ENCODE measurements around the gene NAT10. TPM values are rescaled to one million over a fixed set of nuclear protein-coding genes. Genes with fewer than 3 reads are reported as not detected.

NAT10 gene
- total RNA-seq, 1 experiment from 2014 or later, result 96.3 TPM

DNA sequence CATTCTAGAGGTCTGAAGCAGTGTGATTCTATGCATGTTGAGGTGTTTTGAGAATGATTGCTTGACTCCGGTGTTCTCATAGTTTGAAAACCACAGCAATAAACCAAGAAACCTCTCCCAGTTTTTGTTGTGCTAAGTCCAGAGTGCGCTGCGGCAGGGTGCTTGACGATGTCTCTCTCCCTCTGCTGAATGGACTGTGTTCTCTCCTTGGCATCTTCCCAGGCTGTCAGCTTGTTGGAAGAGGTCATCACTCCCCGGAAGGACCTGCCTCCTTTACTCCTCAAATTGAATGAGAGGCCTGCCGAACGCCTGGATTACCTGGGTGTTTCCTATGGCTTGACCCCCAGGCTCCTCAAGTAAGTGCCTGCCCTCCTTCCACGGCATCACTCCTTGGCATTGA, 31.0 kb downstream of the NAT10 start:
- H3K9me3 ChIP-seq, result no peaks in the 10 kb centered on the region
- no peak overlapping the region for H3K4me3 ChIP-seq
- H3K36me3 ChIP-seq, result peaks cover 91% of the 10 kb centered on the region
- H3K27me3 ChIP-seq, result no peaks in the 10 kb centered on the region
- no peak for DNase-seq

DNA sequence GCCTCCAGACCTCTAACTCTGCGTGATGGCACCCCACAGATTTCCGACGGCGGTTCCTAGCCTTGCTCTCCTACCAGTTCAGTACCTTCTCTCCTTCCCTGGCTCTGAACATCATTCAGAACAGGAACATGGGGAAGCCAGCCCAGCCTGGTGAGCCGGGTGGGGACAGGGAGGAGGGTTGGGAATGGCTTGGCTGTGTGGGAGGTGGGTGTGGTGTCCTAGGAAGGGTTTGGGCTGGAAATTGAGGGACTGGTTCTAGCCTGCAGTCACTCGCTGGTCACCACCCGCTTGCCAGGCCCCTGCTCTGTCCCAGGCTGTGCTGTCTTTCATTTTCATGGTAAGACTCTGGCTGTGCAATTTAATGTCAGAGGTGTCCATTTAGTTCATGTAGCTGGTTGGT, 33.9 kb downstream of the NAT10 start:
- Histone ChIP-seq H3K4me3 (no peak overlapping the region), H3K9me3 (no peaks in the 10 kb centered on the region), H3K36me3 (peaks cover 93% of the 10 kb centered on the region), H3K27me3 (no peaks in the 10 kb centered on the region)
- DNase-seq, result no peak

DNA sequence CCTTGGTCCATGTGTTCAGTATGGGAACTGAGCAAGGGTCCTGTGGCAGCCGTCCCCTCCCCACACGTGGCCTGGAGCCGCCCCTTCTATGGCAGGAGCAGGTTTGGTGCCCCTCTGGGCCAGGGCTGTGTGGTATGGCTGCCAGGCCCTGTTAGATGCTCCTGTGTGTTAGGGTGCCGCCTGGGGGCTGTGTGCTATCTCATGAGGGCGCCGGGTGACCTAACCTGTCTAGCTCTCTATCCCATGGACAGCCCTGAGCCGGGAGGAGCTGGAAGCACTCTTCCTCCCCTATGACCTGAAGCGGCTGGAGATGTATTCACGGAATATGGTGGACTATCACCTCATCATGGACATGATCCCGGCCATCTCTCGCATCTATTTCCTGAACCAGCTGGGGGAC, 34.7 kb downstream of the NAT10 start:
- Histone ChIP-seq H3K27me3 (no peaks in the 10 kb centered on the region), H3K36me3 (peaks cover 92% of the 10 kb centered on the region), H3K9me3 (no peaks in the 10 kb centered on the region), H3K4me3 (no peak overlapping the region)
- DNase-seq, result no peak

DNA sequence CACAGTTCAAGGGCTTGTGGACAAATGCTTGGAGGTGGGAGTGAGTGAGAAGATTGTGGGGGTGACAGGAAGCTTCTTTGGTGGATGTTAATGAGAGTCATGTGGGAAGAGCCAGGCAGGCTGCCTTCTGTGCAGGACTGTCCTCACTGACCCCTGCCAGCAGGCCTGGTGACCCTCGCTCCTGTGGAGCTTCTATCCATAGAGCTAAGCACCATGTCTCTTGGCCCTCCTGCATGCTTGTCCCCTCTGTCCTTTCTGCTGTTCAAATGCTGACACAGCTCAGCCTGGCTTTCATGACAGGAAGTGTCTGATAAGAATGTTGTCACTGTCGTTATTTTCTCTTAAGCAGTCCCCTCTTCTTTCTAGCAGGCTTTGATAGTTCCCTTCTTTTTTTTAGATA, 37.6 kb downstream of the NAT10 start:
- Histone ChIP-seq H3K36me3 (peaks cover 94% of the 10 kb centered on the region), H3K27me3 (no peaks in the 10 kb centered on the region), H3K4me3 (no peak overlapping the region), H3K9me3 (no peaks in the 10 kb centered on the region)
- no peak for DNase-seq

DNA sequence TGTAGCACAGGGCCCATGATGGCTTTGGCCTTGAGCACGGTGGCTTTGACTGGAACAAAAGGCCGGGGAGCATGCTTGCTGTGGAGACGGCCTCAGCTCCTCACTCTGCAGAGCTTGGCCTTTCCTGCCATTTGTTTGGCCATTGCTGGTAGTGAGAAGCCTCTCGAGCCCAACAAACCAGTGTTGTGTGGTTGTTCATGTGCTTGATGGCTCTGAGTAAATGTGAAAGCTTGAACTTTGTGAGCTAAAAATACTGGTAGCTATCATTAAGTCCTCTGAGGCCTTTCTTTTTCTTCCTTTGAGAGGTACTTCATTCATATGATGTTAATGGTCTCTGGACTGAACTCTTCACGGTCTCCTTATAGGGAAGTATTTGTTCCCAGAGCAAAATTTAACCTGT, 39.6 kb downstream of the NAT10 start:
- Histone ChIP-seq H3K4me3 (no peak overlapping the region), H3K9me3 (no peaks in the 10 kb centered on the region), H3K36me3 (peaks cover 98% of the 10 kb centered on the region), H3K27me3 (no peaks in the 10 kb centered on the region)
- DNase-seq, result no peak

DNA sequence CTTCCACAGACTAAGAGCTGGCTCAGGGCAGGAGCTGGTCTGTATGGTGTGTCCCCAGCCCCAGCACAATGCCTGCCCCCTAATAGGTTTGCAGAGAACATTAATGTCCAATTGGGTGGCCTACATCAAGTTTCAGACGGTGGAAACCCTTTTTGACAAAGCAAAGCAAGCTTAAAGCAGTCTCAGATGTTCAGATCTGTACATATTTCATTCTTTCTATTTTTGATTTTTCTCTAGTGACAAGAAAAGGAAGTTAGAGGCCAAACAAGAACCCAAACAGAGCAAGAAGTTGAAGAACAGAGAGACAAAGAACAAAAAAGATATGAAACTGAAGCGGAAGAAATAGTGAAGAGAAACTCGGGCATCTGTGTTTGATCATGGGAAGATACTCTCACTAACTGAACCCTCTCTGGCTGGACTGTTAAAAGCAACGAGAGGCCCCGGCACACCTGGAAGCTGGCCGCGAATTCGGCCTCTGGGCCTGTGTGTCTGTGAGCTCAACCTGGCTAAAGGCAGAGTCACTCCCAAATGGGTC, 40.5 kb downstream of the NAT10 start:
- Histone ChIP-seq H3K4me3 (no peak overlapping the region), H3K36me3 (peaks cover 97% of the 10 kb centered on the region)
- no peak for DNase-seq

DNA sequence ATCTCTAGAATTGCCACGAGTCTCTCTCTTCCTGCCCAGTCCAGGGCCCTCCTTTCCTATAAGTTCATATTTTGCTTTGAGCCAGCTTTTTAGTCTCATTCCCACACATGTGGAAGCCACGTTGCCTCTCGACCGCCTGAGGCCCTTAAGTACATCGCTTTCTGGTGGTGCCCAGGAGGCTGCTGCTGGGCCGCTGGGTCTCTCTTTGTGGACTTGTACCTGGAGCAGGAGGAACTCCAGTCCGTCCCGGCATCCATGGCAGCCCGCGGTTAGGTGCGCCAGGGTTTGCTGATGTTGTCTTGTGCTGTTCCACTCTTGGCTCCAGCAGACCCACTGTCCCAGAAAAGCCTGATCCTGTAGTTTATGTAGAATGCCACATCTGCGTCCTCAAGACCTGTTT, 41.0 kb downstream of the NAT10 start:
- DNase-seq, result no peak
- no peaks in the 10 kb centered on the region for H3K27me3 ChIP-seq
- no peak overlapping the region for H3K4me3 ChIP-seq
- H3K36me3 ChIP-seq, result peaks cover 94% of the 10 kb centered on the region
- no peaks in the 10 kb centered on the region for H3K9me3 ChIP-seq

More for the DNA sequence above, 40.5 kb downstream of the NAT10 start:
- H3K27me3 ChIP-seq, result no peaks in the 10 kb centered on the region
- H3K9me3 ChIP-seq, result no peaks in the 10 kb centered on the region

DNA sequence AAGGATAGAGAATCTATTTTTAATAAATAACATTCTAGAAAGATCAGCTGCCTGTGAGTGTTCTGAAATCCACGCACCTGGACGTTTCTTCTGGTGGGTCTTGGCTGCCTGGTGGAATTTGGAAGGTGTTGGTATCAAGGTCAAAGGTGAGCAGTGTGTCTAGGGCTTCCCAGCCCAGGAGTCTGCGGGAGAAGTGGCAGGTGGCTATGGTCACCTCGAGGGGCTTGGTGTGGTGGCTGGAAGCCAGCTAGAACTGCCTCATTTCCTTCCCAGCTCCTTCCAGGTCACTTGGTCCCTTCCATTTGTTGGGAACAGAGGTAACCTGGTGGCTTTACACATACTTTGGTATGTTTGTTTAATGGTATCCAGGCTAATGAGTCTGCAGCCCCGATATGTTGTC, 41.4 kb downstream of the NAT10 start:
- Histone ChIP-seq H3K4me3 (no peak overlapping the region), H3K36me3 (peaks cover 93% of the 10 kb centered on the region), H3K9me3 (no peaks in the 10 kb centered on the region)

DNA sequence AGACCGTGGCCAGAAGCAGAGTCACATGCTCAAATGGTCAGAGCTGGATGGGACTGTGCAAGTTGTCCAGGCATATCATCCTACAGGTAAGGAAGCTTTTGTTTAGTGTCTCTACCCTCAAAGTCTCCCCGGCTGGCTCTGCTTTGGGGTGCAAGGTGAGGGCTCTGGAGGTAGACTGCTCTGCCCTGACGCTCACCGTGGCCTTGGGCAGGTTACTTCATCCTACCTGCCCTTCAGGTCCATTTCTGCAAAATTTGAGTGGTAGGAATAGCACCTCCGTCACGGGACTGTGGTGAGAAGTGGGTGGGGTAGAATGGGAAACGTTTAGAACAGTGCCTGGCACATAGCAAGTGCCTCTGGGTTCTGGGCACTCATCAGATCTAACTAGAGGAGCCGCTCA, 42.2 kb downstream of the NAT10 start:
- no peaks in the 10 kb centered on the region for H3K27me3 ChIP-seq
- DNase-seq, result no peak
- no peak overlapping the region for H3K4me3 ChIP-seq
- H3K36me3 ChIP-seq, result peaks cover 87% of the 10 kb centered on the region
- no peaks in the 10 kb centered on the region for H3K9me3 ChIP-seq

More for the DNA sequence above, 41.4 kb downstream of the NAT10 start:
- no peaks in the 10 kb centered on the region for H3K27me3 ChIP-seq
- DNase-seq, result no peak

DNA sequence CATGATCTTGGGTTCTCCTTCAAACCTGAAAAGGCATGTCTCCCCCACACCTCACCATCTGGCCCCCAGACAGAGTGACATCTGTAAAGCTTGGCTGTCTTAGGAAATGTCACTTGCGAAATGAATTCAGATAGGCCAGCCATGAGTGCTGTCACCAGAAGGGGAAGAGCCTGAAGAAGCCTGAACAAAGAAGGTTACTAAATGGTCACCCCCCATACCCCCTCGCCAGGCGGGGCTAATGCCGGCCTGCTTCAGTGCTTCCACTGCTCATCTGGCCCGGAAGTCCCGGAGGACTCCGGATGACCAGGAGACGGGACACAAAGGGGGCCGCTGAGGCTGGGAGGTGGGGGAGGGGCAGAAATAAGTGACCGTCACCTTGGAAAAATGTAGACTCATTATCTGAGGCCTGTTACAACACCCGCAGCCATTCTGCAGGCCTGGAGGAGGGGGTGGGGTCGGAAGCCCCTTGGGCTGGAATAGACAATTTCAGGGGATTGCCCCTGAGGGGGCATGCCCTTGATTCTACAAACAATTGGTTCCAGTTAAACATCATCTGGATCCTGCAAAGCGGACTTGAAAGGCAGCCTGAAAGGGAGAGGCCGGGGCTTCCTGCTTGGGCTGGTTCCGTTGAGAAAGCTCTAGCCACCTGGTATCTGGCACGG, 43.2 kb downstream of the NAT10 start:
- Histone ChIP-seq H3K36me3 (peaks cover 82% of the 10 kb centered on the region), H3K9me3 (no peaks in the 10 kb centered on the region), H3K4me3 (no peak overlapping the region), H3K27me3 (no peaks in the 10 kb centered on the region)
- DNase-seq, result no peak

DNA sequence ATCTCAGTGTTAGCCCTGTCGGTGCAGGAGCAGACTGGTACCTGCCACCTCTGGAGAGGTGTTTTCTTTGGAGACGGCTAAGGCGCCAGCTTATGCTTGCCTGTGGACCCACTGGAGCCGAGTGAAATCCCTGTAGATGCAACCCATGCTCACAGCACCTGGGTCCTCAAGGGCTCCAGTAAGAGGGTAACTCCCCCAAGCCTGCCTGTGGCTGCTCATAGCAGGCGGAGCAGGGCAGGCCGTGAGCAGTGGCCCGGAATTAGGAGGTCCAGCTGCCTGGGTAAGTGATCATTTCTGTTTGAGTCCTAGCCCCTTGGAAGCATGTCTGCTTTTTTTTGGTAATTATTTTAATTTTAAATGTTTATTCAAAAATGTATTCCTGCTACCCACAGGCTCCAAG, 43.8 kb downstream of the NAT10 start:
- no peaks in the 10 kb centered on the region for H3K27me3 ChIP-seq
- H3K9me3 ChIP-seq, result no peaks in the 10 kb centered on the region
- no peak for DNase-seq
- H3K4me3 ChIP-seq, result no peak overlapping the region
- H3K36me3 ChIP-seq, result peaks cover 75% of the 10 kb centered on the region

DNA sequence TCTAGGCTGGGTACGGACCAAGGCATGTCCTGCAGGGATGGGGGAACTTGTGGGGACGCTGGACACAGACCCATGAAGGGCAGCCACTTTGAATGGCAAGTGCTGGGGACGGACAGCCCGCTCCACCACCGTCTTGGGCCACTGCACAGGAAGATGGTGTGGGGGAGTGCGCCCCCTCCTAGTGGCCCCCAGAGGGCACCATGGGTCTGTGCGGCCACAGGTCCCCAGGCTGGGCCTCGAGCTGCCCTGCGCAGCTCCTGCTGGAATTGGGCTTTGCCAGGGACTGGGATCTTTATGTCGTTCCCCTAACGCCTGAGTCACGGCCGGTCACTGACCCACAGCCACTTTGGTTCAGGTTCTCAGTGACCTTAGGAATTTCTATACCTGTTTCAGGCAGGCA, 44.4 kb downstream of the NAT10 start:
- Histone ChIP-seq H3K36me3 (peaks cover 70% of the 10 kb centered on the region), H3K4me3 (no peak overlapping the region), H3K27me3 (no peaks in the 10 kb centered on the region), H3K9me3 (no peaks in the 10 kb centered on the region)
- DNase-seq, result no peak

DNA sequence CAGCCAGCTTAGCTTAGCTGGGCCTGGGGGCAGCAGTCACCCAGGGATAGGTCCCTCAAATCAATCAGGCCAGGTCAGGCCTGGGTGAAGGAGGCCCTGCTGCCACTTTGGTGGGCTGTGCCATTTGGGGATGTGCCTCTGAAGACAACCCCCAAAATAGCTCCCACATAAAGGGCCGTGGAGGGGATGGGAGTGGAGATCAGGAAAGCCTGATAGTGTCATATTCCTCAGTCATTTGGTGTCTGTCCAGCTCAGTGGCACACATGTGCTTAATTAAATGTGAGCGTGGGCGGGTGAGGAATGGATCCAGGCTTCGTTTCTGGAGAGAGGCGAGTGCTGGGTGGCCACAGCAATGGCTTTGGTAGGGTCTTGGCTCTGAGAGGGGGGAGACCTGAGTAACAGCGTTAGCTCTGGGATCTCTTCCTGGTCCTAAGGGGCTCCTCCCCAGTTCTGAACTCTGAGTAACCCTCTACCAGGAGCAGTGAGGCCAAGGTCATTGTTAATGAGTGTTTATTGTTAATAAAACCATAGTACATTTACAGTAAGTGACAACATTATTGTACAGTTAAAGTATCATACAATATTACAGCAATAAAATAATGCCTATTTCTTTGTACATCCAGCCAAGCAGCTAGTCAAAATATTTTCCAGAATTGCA, 45.2 kb downstream of the NAT10 start:
- no peak overlapping the region for H3K4me3 ChIP-seq
- DNase-seq, result no peak
- no peaks in the 10 kb centered on the region for H3K9me3 ChIP-seq
- no peaks in the 10 kb centered on the region for H3K27me3 ChIP-seq
- H3K36me3 ChIP-seq, result peaks cover 63% of the 10 kb centered on the region

DNA sequence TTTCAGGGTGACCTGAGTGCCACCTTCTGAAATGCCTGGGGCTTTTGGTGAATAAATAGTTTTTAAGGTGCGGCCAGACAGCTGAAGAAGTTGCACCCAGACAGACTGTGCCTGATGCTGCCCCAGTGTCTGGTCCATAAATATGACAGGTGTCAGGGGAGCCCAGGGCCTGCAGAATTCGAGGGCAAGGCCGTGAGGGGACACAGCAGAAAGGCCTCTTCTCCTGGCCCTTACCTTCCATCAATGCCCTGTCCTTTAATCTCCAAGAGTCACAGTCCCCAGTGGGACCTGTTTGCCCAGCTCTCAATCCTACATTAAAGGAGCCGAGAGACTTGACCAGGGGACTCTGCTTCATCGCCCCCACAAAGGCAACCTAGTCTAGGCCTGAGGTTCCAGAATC, 45.7 kb downstream of the NAT10 start:
- H3K4me3 ChIP-seq, result no peak overlapping the region
- H3K27me3 ChIP-seq, result no peaks in the 10 kb centered on the region
- DNase-seq, result no peak
- H3K36me3 ChIP-seq, result peaks cover 60% of the 10 kb centered on the region
- no peaks in the 10 kb centered on the region for H3K9me3 ChIP-seq

DNA sequence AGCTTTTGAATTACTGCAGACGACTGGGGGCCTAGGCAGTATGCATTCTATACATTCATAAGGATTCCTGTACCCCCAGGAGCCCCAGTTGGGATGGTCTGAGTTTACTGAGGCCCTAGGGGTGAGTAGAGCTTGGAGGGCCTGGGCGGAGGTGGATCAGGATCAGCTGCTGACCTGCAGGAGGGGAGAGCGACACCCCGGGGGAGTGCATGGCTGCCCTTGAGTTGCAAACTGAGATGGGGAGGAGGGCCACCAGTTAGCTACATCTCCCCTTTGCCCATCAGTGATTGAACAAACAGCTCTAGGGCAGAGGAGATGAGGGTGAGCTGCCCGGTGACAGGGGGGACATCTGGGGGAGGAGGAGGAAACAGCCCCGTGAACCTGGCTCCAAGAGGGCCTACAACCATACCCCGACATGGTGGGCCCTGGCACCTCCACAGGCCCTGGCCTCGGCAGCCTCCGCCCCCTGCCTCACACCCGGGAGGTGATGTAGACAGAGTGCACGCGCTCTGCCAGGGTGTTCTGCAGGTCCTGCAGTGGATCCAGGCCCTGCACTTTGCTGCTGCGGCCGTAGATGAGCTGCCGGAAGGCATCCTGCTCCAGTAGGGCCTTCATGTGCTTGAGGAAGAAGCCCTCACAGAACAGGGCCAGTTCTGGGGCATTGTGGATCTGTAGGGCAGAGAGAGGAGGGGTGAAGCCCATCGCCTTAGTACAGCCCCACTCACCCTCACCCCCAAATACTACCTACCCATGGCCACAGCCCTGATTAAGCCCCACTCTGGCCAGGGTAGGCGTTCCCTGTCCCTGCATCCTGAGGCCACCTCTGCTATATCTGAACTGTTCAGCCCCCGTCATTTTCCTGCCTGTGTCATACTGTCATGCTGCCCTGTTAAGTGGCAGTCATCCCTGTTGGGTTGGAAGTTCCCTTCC, 46.8 kb downstream of the NAT10 start:
- DNase-seq, result no peak
- H3K4me3 ChIP-seq, result no peak overlapping the region
- H3K9me3 ChIP-seq, result no peaks in the 10 kb centered on the region
- H3K27me3 ChIP-seq, result no peaks in the 10 kb centered on the region
- peaks cover 53% of the 10 kb centered on the region for H3K36me3 ChIP-seq

DNA sequence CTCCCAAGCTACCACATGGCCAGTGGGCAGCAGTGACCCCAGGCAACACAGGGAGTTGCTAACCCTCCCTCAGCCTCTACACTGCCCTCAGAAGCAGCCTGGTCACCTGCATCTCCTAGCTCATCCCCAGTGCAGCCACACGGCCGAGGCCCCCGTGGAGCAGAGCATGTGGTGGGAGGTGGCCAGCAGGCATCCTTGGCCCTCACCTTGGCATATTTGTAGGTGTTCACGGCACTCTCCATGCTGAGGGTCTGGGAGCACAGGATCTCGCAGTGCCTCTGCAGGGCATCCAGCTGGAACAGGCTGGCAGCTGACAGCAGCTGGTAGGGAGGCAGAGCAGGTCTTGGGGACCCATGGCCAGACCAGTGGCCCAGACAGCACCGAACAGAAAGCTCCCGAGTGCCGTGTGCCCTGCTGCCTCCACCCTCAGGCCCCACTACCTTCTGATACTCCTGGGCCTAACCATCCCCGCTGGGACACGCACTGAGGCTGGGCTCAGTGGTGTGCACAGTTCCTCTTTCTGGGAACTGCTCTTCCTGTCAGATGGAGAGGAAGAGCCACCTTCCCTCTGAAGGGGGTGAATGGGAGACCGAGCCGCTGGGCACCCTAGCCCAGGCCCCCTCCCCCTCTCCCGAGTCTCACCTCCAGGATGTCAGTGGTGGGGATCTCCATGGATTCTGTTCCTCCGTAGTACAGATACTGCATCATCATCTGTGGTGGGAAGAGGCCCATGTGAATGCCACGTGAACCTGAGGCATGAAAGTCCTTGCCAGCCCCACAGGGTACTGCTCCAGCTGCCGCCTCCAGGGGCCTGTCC, 48.8 kb downstream of the NAT10 start:
- H3K36me3 ChIP-seq, result peaks cover 34% of the 10 kb centered on the region
- H3K9me3 ChIP-seq, result no peaks in the 10 kb centered on the region
- DNase-seq, result no peak
- no peak overlapping the region for H3K4me3 ChIP-seq
- no peaks in the 10 kb centered on the region for H3K27me3 ChIP-seq
